Esophagus squamous epithelium (tissue), 4 donors: ENCODE data around the gene SPAST.

Experiments
- POLR2A ChIP-seq, 4 donors: fragments of 450-650 bp; IDR thresholded peaks; one replicate each; pipeline ENCODE4 v1.6.1; 2017; ENCODE audit warnings: antibody characterized with exemption in 4 of 4, mild to moderate bottlenecking in 4 of 4, moderate library complexity in 3 of 4
- TF ChIP-seq, protein P1 (sequence below), 6 experiments: fragments of 450-650 bp in 4 of 6; fragments of 200-600 bp in 2 of 6; sonication (generic) in 2 of 6; IDR thresholded peaks; one replicate each; pipeline ENCODE4 v1.5.1; 2016 to 2019; ENCODE audit warnings: antibody characterized with exemption in 6 of 6, mild to moderate bottlenecking in 4 of 6, moderate library complexity in 4 of 6

DNA sequence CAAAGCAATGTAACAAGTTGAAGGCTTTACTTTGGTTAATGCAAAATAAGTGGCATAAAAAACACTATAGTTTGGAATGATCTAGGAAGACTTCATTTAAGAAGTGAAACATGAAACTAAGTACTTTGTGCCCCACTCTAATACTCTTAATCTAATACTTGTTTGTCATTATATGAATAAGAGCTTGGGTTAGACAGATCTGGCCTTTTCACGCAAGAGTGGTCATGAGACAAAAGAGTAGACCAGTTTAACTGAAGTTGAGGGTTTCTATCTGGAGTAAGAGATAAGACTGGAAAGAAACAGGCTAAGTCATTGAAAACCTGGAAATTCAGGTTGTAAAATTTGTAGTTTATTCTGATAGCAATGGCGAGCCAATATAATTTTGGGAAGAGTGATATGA is 105.2 kb downstream of the SPAST start:
- TF ChIP-seq, protein P1, sequence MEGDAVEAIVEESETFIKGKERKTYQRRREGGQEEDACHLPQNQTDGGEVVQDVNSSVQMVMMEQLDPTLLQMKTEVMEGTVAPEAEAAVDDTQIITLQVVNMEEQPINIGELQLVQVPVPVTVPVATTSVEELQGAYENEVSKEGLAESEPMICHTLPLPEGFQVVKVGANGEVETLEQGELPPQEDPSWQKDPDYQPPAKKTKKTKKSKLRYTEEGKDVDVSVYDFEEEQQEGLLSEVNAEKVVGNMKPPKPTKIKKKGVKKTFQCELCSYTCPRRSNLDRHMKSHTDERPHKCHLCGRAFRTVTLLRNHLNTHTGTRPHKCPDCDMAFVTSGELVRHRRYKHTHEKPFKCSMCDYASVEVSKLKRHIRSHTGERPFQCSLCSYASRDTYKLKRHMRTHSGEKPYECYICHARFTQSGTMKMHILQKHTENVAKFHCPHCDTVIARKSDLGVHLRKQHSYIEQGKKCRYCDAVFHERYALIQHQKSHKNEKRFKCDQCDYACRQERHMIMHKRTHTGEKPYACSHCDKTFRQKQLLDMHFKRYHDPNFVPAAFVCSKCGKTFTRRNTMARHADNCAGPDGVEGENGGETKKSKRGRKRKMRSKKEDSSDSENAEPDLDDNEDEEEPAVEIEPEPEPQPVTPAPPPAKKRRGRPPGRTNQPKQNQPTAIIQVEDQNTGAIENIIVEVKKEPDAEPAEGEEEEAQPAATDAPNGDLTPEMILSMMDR (IDR thresholded peaks at IDR 0.05): no peak
- no peak for TF ChIP-seq POLR2A (IDR thresholded peaks at IDR 0.05)
